Measurements from ENCODE around the gene GRIK4. TPM values are rescaled to one million over a fixed set of nuclear protein-coding genes. Genes with fewer than 3 reads are reported as not detected.

GRIK4 gene
- total RNA-seq, 1 experiment from 2014 or later, result not detected

DNA sequence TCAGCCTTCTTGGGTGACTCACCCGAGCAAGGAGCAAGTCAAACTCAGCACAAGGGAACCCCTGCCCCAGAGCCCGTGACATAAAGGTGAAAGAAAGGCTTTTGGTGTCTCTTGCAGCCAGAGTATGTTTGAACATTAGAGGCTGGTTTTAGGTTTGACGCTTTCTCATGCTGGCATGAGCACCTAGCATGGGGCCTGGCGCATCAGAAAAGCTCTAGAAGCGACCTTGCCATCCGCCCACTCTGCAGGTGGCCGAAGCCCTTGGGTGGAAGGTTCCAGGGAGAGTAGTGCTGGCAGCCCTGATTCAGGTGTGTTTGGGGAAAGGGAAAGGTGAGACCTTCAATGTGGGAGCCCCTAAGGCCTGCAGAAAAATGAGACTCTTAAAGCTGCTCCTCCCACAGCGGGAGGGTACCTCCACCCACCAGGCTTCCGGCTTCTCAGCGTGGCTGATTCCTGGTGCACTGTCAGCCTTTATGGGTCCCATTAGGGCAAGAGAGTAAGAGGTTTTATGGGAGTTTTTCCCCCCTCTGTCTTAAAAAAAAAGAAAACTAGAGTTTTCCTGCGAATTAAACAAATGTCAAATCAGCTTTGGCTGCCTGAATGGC lies 88.4 kb downstream of the GRIK4 start:
- H3K9ac ChIP-seq (ENCODE audit: low read length), result no peak overlapping the region
- no peaks in the 10 kb centered on the region for H3K9me2 ChIP-seq (replicated peaks; ENCODE audit: insufficient read depth, low read length)
- H3K36me3 ChIP-seq (ENCODE audit: insufficient read depth, low read length), result no peaks in the 10 kb centered on the region
- H3K27ac ChIP-seq (ENCODE audit: low read length), result no peak overlapping the region
- no peaks in the 10 kb centered on the region for H3K27me3 ChIP-seq (ENCODE audit: low read length)
- H3K4me1 ChIP-seq (ENCODE audit: low read length), result peaks cover 6% of the 10 kb centered on the region
- no peak overlapping the region for H3K4me2 ChIP-seq (ENCODE audit: low read depth, low read length, poor library complexity, severe bottlenecking)
- no peak overlapping the region for H3K4me3 ChIP-seq (ENCODE audit: low read length)
- H4K20me1 ChIP-seq (ENCODE audit: insufficient read depth, low read depth, low read length), result no peaks in the 10 kb centered on the region
- H3K79me2 ChIP-seq (ENCODE audit: low read length), result no peaks in the 10 kb centered on the region
- H3K9me3 ChIP-seq (ENCODE audit: low read length), result no peaks in the 10 kb centered on the region
- H2AFZ ChIP-seq (ENCODE audit: low read length), result no peak overlapping the region
- DNase-seq, result no peak

DNA sequence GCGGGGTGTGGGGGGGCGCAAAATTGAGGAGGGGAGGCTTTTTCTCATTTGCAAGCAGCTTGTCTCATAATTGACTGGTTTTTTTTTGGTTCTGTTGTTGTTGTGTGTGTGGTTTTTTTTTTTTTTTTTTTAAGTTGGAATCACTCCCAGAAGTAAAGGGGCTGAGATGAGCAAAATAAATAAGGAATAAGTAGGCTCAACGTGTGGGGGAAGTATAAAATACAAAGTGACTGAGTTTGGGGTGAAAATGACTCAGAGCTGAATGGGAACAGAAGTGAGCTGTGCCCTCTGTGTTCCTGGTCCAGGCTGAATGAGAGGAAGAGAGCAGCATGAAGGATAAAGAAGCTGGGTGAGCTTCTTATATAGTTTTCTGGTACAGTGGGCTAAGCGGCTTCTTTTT lies 90.0 kb downstream of the GRIK4 start:
- Histone ChIP-seq H3K9ac (ENCODE audit: low read length) (no peak overlapping the region), H3K9me2 (replicated peaks; ENCODE audit: insufficient read depth, low read length) (no peaks in the 10 kb centered on the region), H3K79me2 (ENCODE audit: low read length) (no peaks in the 10 kb centered on the region), H3K4me3 (ENCODE audit: low read length) (no peak overlapping the region), H4K20me1 (ENCODE audit: insufficient read depth, low read depth, low read length) (no peaks in the 10 kb centered on the region), H3K4me1 (ENCODE audit: low read length) (peaks cover 6% of the 10 kb centered on the region), H2AFZ (ENCODE audit: low read length) (no peak overlapping the region), H3K4me2 (ENCODE audit: low read depth, low read length, poor library complexity, severe bottlenecking) (no peak overlapping the region), H3K9me3 (ENCODE audit: low read length) (no peaks in the 10 kb centered on the region), H3K36me3 (ENCODE audit: insufficient read depth, low read length) (no peaks in the 10 kb centered on the region), H3K27ac (ENCODE audit: low read length) (no peak overlapping the region), H3K27me3 (ENCODE audit: low read length) (no peaks in the 10 kb centered on the region)
- no peak for DNase-seq

DNA sequence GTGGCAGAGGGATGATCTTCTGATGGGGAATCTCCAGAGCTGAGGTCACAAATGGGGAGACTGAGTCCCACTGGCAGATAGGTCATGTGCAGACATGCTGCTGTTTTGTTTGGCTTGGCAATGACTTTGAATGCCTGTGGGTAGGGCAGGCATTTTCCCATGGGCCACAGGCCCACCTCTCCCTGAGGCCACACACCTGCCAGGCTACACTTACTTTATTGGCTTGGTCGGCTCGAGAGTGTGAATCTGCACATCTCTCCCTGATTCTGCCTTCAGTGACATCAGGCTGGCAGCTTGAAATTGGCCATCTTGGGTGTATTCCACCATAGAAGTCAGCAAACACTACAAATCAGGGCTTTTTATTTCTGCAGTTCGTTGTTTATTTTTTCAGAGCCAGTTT lies 91.5 kb downstream of the GRIK4 start:
- H3K27ac ChIP-seq (ENCODE audit: low read length), result no peak overlapping the region
- no peak overlapping the region for H3K9ac ChIP-seq (ENCODE audit: low read length)
- no peaks in the 10 kb centered on the region for H3K79me2 ChIP-seq (ENCODE audit: low read length)
- no peak for DNase-seq
- no peaks in the 10 kb centered on the region for H3K9me3 ChIP-seq (ENCODE audit: low read length)
- no peaks in the 10 kb centered on the region for H3K36me3 ChIP-seq (ENCODE audit: insufficient read depth, low read length)
- no peak overlapping the region for H3K4me3 ChIP-seq (ENCODE audit: low read length)
- H2AFZ ChIP-seq (ENCODE audit: low read length), result no peak overlapping the region
- no peaks in the 10 kb centered on the region for H4K20me1 ChIP-seq (ENCODE audit: insufficient read depth, low read depth, low read length)
- no peaks in the 10 kb centered on the region for H3K9me2 ChIP-seq (replicated peaks; ENCODE audit: insufficient read depth, low read length)
- H3K4me1 ChIP-seq (ENCODE audit: low read length), result no peaks in the 10 kb centered on the region
- H3K27me3 ChIP-seq (ENCODE audit: low read length), result no peaks in the 10 kb centered on the region
- H3K4me2 ChIP-seq (ENCODE audit: low read depth, low read length, poor library complexity, severe bottlenecking), result no peak overlapping the region

DNA sequence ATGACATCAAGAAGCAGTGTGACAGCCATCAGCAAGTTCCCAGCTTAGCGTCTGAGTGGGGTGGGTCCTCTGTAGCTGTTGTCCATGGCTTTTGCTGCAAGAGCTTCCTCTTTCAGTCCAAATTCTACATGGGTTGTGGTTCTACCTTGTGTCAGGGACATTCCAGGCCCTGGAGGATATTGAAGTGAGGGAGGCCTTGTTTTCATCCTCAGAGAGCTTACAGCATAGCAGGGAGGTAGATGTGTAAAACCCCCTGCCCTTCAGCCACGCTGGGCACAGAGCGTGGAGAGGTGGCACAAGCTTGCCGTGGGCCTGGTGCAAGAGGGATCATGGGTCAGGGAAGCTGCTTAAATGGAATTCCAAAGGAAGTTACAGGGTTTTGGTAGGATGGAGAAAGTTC lies 93.9 kb downstream of the GRIK4 start:
- no peak overlapping the region for H3K4me2 ChIP-seq (ENCODE audit: low read depth, low read length, poor library complexity, severe bottlenecking)
- H3K9ac ChIP-seq (ENCODE audit: low read length), result no peak overlapping the region
- no peak overlapping the region for H3K27ac ChIP-seq (ENCODE audit: low read length)

GRCh38 chr11:120606211-120607010 lies 94.9 kb downstream of the GRIK4 start:
- no peak overlapping the region for H3K4me2 ChIP-seq (ENCODE audit: low read depth, low read length, poor library complexity, severe bottlenecking)
- no peaks in the 10 kb centered on the region for H3K9me2 ChIP-seq (replicated peaks; ENCODE audit: insufficient read depth, low read length)
- H3K79me2 ChIP-seq (ENCODE audit: low read length), result no peaks in the 10 kb centered on the region
- no peaks in the 10 kb centered on the region for H4K20me1 ChIP-seq (ENCODE audit: insufficient read depth, low read depth, low read length)
- no peaks in the 10 kb centered on the region for H3K4me1 ChIP-seq (ENCODE audit: low read length)
- no peaks in the 10 kb centered on the region for H3K36me3 ChIP-seq (ENCODE audit: insufficient read depth, low read length)
- no peaks in the 10 kb centered on the region for H3K9me3 ChIP-seq (ENCODE audit: low read length)
- no peak overlapping the region for H2AFZ ChIP-seq (ENCODE audit: low read length)
- DNase-seq, result no peak
- no peak overlapping the region for H3K27ac ChIP-seq (ENCODE audit: low read length)
- no peaks in the 10 kb centered on the region for H3K27me3 ChIP-seq (ENCODE audit: low read length)
- H3K4me3 ChIP-seq (ENCODE audit: low read length), result no peak overlapping the region
- H3K9ac ChIP-seq (ENCODE audit: low read length), result no peak overlapping the region

More for the DNA sequence above, 93.9 kb downstream of the GRIK4 start:
- H3K79me2 ChIP-seq (ENCODE audit: low read length), result no peaks in the 10 kb centered on the region
- no peaks in the 10 kb centered on the region for H3K9me3 ChIP-seq (ENCODE audit: low read length)
- H3K27me3 ChIP-seq (ENCODE audit: low read length), result no peaks in the 10 kb centered on the region
- no peaks in the 10 kb centered on the region for H3K4me1 ChIP-seq (ENCODE audit: low read length)
- no peaks in the 10 kb centered on the region for H3K9me2 ChIP-seq (replicated peaks; ENCODE audit: insufficient read depth, low read length)
- no peak overlapping the region for H3K4me3 ChIP-seq (ENCODE audit: low read length)
- H2AFZ ChIP-seq (ENCODE audit: low read length), result no peak overlapping the region
- no peaks in the 10 kb centered on the region for H3K36me3 ChIP-seq (ENCODE audit: insufficient read depth, low read length)
- no peak for DNase-seq
- no peaks in the 10 kb centered on the region for H4K20me1 ChIP-seq (ENCODE audit: insufficient read depth, low read depth, low read length)

DNA sequence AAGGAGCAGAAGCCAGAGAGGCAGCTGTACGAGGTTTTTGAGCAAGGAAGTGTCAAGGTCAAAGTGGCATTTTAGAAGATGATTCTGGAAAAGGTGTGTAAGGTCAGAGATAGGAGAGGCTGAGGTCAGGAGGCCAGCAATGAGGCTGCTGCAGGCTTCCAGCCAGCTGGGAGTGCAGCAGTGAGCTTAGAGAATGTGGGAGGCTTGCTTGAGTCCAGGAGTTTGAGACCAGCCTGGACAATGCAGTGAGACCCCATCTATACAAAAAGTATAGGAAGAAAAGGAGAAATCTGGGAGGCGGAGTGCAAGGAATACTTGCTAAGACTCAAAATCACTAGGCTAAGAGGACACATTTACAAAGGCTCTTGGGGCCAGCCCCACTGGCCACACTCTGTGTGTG lies 96.5 kb downstream of the GRIK4 start:
- no peak for DNase-seq
- H3K79me2 ChIP-seq (ENCODE audit: low read length), result no peaks in the 10 kb centered on the region
- H3K36me3 ChIP-seq (ENCODE audit: insufficient read depth, low read length), result no peaks in the 10 kb centered on the region
- no peaks in the 10 kb centered on the region for H3K9me2 ChIP-seq (replicated peaks; ENCODE audit: insufficient read depth, low read length)
- H2AFZ ChIP-seq (ENCODE audit: low read length), result no peak overlapping the region
- no peak overlapping the region for H3K4me3 ChIP-seq (ENCODE audit: low read length)
- H3K9ac ChIP-seq (ENCODE audit: low read length), result no peak overlapping the region
- H4K20me1 ChIP-seq (ENCODE audit: insufficient read depth, low read depth, low read length), result no peaks in the 10 kb centered on the region
- H3K27me3 ChIP-seq (ENCODE audit: low read length), result no peaks in the 10 kb centered on the region
- H3K4me1 ChIP-seq (ENCODE audit: low read length), result no peaks in the 10 kb centered on the region
- H3K27ac ChIP-seq (ENCODE audit: low read length), result no peak overlapping the region
- H3K4me2 ChIP-seq (ENCODE audit: low read depth, low read length, poor library complexity, severe bottlenecking), result no peak overlapping the region
- no peaks in the 10 kb centered on the region for H3K9me3 ChIP-seq (ENCODE audit: low read length)

DNA sequence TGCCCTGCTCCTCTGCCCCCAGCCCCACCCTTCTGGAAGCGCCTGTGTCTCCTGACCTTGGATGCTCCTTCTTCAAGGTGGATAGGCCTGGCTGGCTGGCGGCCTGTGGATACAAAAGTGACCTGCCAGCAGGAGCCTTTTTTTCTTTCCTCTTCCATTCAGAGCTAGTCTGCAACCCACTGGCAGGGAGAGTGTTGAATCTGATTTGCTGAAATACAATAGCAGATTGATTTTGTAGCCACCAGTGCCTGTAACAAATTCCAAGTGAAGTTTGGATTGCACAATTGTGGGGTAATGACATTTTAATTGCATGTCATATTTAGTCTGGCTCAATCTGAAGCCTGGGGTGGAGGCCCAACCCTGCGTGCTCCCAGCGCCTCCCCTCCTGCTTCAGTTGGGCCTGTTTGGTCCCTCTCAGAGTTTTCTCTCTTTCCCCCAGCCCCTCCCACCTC lies 97.2 kb downstream of the GRIK4 start:
- H3K4me3 ChIP-seq (ENCODE audit: low read length), result no peak overlapping the region
- H3K36me3 ChIP-seq (ENCODE audit: insufficient read depth, low read length), result no peaks in the 10 kb centered on the region
- no peaks in the 10 kb centered on the region for H3K79me2 ChIP-seq (ENCODE audit: low read length)
- no peak overlapping the region for H3K9ac ChIP-seq (ENCODE audit: low read length)
- H3K27me3 ChIP-seq (ENCODE audit: low read length), result no peaks in the 10 kb centered on the region
- no peaks in the 10 kb centered on the region for H3K9me2 ChIP-seq (replicated peaks; ENCODE audit: insufficient read depth, low read length)
- no peak for DNase-seq
- H3K27ac ChIP-seq (ENCODE audit: low read length), result no peak overlapping the region
- no peak overlapping the region for H3K4me2 ChIP-seq (ENCODE audit: low read depth, low read length, poor library complexity, severe bottlenecking)
- no peaks in the 10 kb centered on the region for H4K20me1 ChIP-seq (ENCODE audit: insufficient read depth, low read depth, low read length)
- H3K9me3 ChIP-seq (ENCODE audit: low read length), result no peaks in the 10 kb centered on the region
- no peak overlapping the region for H2AFZ ChIP-seq (ENCODE audit: low read length)
- H3K4me1 ChIP-seq (ENCODE audit: low read length), result no peaks in the 10 kb centered on the region

DNA sequence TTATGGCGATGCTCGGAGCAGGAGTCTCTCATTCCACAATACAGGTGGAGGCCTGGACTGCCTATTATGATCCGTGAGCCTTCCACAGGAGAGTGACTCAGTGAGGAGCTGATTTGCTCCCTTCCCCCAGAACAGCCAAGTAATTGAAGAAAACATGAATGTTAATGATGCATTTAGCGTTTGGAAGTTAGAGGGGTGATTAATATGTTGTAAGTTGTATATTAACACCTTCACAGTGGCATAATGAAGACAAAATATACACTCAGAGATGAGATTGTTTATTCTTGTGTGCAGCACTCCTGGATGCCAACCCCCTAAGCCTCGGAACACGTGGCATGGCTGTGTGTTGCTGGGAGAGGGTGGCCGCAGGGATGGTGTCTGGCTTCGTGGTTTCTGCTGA lies 98.6 kb downstream of the GRIK4 start:
- no peak overlapping the region for H3K4me2 ChIP-seq (ENCODE audit: low read depth, low read length, poor library complexity, severe bottlenecking)
- no peak overlapping the region for H3K27ac ChIP-seq (ENCODE audit: low read length)
- no peak overlapping the region for H3K4me3 ChIP-seq (ENCODE audit: low read length)
- no peak overlapping the region for H3K9ac ChIP-seq (ENCODE audit: low read length)
- H3K4me1 ChIP-seq (ENCODE audit: low read length), result no peaks in the 10 kb centered on the region
- H3K27me3 ChIP-seq (ENCODE audit: low read length), result no peaks in the 10 kb centered on the region
- DNase-seq, result no peak
- H3K9me2 ChIP-seq (replicated peaks; ENCODE audit: insufficient read depth, low read length), result no peaks in the 10 kb centered on the region
- H4K20me1 ChIP-seq (ENCODE audit: insufficient read depth, low read depth, low read length), result no peaks in the 10 kb centered on the region
- no peaks in the 10 kb centered on the region for H3K79me2 ChIP-seq (ENCODE audit: low read length)
- H2AFZ ChIP-seq (ENCODE audit: low read length), result no peak overlapping the region
- no peaks in the 10 kb centered on the region for H3K36me3 ChIP-seq (ENCODE audit: insufficient read depth, low read length)
- H3K9me3 ChIP-seq (ENCODE audit: low read length), result no peaks in the 10 kb centered on the region

Data from Karpas-422 (cell line).